Measurements from ENCODE around the gene SRSF11. TPM values are rescaled to one million over a fixed set of nuclear protein-coding genes. Genes with fewer than 3 reads are reported as not detected.

SRSF11 gene
- total and polyA plus RNA-seq, 2 donors (not counting 1 experiment from before 2014, with no cell fraction given): 243 to 333 TPM

DNA sequence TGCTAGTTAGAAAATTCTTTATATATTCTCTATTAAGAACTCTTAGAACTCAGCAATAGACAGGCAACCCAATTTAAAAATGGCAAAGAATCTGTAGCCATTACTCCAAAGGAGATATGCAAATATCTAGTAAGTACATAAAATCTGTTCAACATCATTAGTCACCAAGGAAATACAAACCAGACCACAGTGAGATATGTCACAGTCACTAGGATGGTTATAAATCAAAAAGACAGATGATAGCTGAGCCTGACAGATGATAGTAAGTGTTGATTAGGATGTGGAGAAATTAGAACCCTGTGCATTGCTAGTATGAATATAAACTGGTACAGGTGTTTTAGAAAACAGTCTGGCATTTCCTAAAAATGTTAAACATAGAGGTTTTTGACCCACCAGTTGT, 26.6 kb downstream of the SRSF11 start:
- no peak overlapping the region for H3K27ac ChIP-seq (ENCODE audit: low read length in 2 of 2)
- intact Hi-C loops (cut with micrococcal nuclease): no loop called here
- Mint-ChIP-seq H3K27ac (no peak overlapping the region), H3K27me3 (no peaks in the 10 kb centered on the region), H3K4me1 (no peaks in the 10 kb centered on the region), H3K9me3 (ENCODE audit: insufficient read depth) (no peaks in the 10 kb centered on the region), H3K4me3 (no peak overlapping the region)
- H3K4me1 ChIP-seq (ENCODE audit: control insufficient read depth in 2 of 2, insufficient read depth in 2 of 2, low read length in 2 of 2): no peaks in the 10 kb centered on the region
- TF ChIP-seq, protein P1, sequence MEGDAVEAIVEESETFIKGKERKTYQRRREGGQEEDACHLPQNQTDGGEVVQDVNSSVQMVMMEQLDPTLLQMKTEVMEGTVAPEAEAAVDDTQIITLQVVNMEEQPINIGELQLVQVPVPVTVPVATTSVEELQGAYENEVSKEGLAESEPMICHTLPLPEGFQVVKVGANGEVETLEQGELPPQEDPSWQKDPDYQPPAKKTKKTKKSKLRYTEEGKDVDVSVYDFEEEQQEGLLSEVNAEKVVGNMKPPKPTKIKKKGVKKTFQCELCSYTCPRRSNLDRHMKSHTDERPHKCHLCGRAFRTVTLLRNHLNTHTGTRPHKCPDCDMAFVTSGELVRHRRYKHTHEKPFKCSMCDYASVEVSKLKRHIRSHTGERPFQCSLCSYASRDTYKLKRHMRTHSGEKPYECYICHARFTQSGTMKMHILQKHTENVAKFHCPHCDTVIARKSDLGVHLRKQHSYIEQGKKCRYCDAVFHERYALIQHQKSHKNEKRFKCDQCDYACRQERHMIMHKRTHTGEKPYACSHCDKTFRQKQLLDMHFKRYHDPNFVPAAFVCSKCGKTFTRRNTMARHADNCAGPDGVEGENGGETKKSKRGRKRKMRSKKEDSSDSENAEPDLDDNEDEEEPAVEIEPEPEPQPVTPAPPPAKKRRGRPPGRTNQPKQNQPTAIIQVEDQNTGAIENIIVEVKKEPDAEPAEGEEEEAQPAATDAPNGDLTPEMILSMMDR (IDR thresholded peaks at IDR 0.05): no peak
- no peak for TF ChIP-seq EZH2 (IDR thresholded peaks at IDR 0.05; ENCODE audit: borderline replicate concordance, insufficient read depth, low read depth, low read length, poor library complexity, severe bottlenecking)
- ATAC-seq (ENCODE audit: low read depth) (no peak), DNase-seq (no peak)
- POLR2A ChIA-PET: no interaction called here
- no peak overlapping the region for H2AFZ ChIP-seq (ENCODE audit: insufficient read depth, low read depth, low read length, poor library complexity, severe bottlenecking)
- peaks cover 14 to 88% of the 10 kb centered on the region in 2 experiments for H3K36me3 ChIP-seq (replicated peaks in 1 of 2; ENCODE audit: control extremely low read depth in 1 of 2, control insufficient read depth in 1 of 2, extremely low read depth in 1 of 2, insufficient read depth in 2 of 2, low read length in 1 of 2)
- peaks cover 20% of the 10 kb centered on the region for H4K20me1 ChIP-seq (ENCODE audit: control insufficient read depth, insufficient read depth, low read length, poor library complexity, severe bottlenecking)
- CTCF ChIA-PET: no interaction called here
- H3K27me3 ChIP-seq (replicated peaks in 1 of 4; ENCODE audit: control extremely low read depth in 1 of 4, control insufficient read depth in 3 of 4, insufficient read depth in 4 of 4, low read length in 3 of 4): no peaks in the 10 kb centered on the region
- H3K4me3 ChIP-seq (ENCODE audit: control extremely low read depth in 1 of 5, extremely low read depth in 1 of 5, insufficient read depth in 1 of 5, low read depth in 2 of 5, low read length in 4 of 5): no peak overlapping the region
- no peaks in the 10 kb centered on the region for H3K79me2 ChIP-seq (ENCODE audit: control insufficient read depth, insufficient read depth, low read length)
- no peaks in the 10 kb centered on the region for H3K9me3 ChIP-seq (ENCODE audit: control extremely low read depth in 1 of 3, control insufficient read depth in 2 of 3, insufficient read depth in 1 of 3, low read length in 2 of 3)
- no peak overlapping the region for H3K9ac ChIP-seq (ENCODE audit: low read length)
- H3K4me2 ChIP-seq (replicated peaks; ENCODE audit: low read depth, low read length, poor library complexity, severe bottlenecking): no peak overlapping the region

DNA sequence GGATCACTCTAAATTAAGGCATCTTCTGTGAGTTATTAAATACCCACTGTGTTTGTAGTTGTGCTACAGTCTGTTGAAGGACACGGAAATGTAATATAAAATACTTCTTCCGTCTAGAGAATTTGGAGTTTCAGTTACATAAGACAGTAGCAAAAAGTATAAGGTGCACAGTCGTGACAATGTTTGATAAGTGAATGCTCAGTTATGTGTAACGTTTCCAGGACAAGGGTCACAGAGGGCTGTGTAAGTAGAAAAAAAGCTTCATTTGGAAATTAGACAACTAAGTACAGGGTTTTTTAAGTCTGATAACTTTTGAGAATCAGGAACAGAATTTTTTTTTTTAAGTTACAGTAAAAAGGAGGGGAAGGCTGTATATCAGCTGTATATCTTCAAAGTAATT, 27.5 kb downstream of the SRSF11 start:
- H3K9ac ChIP-seq (ENCODE audit: low read length): no peak overlapping the region
- no peak for TF ChIP-seq EZH2 (IDR thresholded peaks at IDR 0.05; ENCODE audit: borderline replicate concordance, insufficient read depth, low read depth, low read length, poor library complexity, severe bottlenecking)
- TF ChIP-seq, protein P1 (IDR thresholded peaks at IDR 0.05): no peak
- Mint-ChIP-seq H3K4me3 (no peak overlapping the region), H3K27ac (no peak overlapping the region), H3K9me3 (ENCODE audit: insufficient read depth) (no peaks in the 10 kb centered on the region), H3K4me1 (no peaks in the 10 kb centered on the region), H3K27me3 (no peaks in the 10 kb centered on the region)
- 95% methylated on average over 4 of the region's 4 CpGs for WGBS (ENCODE audit: insufficient coverage)
- no peaks in the 10 kb centered on the region for H3K27me3 ChIP-seq (replicated peaks in 1 of 4; ENCODE audit: control extremely low read depth in 1 of 4, control insufficient read depth in 3 of 4, insufficient read depth in 4 of 4, low read length in 3 of 4)
- peaks cover 11% of the 10 kb centered on the region for H4K20me1 ChIP-seq (ENCODE audit: control insufficient read depth, insufficient read depth, low read length, poor library complexity, severe bottlenecking)
- H3K36me3 ChIP-seq (replicated peaks in 1 of 2; ENCODE audit: control extremely low read depth in 1 of 2, control insufficient read depth in 1 of 2, extremely low read depth in 1 of 2, insufficient read depth in 2 of 2, low read length in 1 of 2): peaks cover 12 to 81% of the 10 kb centered on the region in 2 experiments
- CTCF ChIA-PET: no interaction called here
- H3K79me2 ChIP-seq (ENCODE audit: control insufficient read depth, insufficient read depth, low read length): no peaks in the 10 kb centered on the region
- H2AFZ ChIP-seq (ENCODE audit: insufficient read depth, low read depth, low read length, poor library complexity, severe bottlenecking): no peak overlapping the region
- no peaks in the 10 kb centered on the region for H3K9me3 ChIP-seq (ENCODE audit: control extremely low read depth in 1 of 3, control insufficient read depth in 2 of 3, insufficient read depth in 1 of 3, low read length in 2 of 3)
- no peak overlapping the region for H3K4me3 ChIP-seq (ENCODE audit: control extremely low read depth in 1 of 5, extremely low read depth in 1 of 5, insufficient read depth in 1 of 5, low read depth in 2 of 5, low read length in 4 of 5)
- POLR2A ChIA-PET: no interaction called here
- H3K4me1 ChIP-seq (ENCODE audit: control insufficient read depth in 2 of 2, insufficient read depth in 2 of 2, low read length in 2 of 2): no peaks in the 10 kb centered on the region
- intact Hi-C loops (cut with micrococcal nuclease): no loop called here
- DNase-seq (no peak), ATAC-seq (ENCODE audit: low read depth) (no peak)
- no peak overlapping the region for H3K4me2 ChIP-seq (replicated peaks; ENCODE audit: low read depth, low read length, poor library complexity, severe bottlenecking)
- no peak overlapping the region for H3K27ac ChIP-seq (ENCODE audit: low read length in 2 of 2)
